Measurements from ENCODE around the gene BATF2.
"Not testable (repeated sequence)": the region's sequence is repeated elsewhere in the genome, so short reads cannot be mapped to it uniquely, and the experiment has no call there.

BATF2 gene

DNA sequence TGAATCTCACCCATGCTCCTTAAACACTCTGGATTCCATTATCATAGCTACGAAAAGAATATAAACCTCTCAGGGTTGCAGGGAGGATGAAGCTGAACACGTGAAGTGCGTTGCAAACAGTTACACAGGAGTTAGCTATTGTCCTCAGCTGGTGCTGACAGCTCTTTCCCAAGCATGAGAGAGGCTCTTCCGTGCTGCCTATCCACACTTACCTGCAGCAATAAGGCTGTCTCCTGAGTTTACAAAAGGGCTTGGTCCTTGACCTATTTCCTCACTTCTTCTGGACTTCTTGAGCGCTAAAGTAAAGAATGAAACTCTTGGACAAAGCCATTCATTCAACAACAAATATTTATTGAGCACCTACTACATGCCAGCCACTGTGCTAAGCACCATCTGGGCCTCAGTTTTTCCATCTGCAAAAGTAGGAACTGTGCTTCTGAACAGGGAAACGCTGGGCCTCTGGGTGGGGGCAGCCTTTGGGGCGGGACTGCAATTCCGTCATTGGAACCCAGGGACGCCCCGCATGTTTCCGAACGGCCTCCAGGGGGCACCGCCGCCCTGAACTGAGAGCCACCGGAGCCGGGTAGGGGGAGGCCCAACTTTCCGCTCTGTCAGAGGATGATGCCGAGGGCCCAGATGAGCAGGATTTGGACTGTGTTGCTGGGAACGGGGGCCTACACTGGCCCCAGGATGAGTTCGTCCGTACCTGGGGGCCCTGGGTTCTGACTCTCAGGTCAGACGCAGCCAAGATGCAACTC is 16.5 kb upstream of the BATF2 start:
- peak; percentile 90 for DNase-seq

DNA sequence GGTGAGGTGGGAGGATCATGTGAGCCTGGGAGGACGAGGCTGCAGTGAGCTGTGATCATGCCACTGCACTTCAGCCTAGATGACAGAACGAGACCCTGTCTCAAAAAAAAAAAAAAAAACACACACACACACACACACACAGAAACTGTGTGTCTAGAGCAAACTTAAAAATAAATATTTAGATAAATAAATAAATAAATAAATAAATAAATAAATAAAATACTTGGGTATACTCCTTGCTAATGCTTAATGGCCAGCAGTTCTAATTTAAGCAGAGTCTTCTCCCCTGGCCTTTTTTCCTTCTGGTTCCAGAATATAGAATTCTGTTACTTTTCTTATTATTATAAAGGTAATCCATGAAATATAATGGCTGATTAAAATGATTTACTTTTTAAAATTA is 12.1 kb upstream of the BATF2 start:
- DNase-seq: no peak

DNA sequence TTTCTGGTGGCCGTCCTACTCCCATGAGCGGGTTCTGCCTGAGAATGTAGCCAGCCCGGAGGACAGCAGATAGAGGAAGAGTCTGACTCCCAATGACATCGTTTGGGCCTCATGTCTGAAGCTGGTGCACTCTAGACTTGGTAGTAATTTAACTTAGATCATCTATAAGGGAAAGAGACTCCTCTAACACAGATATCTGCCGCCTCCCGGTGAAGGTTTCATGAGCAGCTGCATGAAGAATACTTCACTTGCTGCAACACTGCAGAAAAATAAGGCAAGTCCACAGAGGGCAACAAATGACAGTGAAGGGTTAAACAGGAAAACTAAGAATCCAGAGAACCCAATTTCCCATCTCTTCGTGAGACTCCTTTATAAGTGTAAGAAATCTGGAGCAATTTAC is 11.2 kb upstream of the BATF2 start:
- DNase-seq: no peak

DNA sequence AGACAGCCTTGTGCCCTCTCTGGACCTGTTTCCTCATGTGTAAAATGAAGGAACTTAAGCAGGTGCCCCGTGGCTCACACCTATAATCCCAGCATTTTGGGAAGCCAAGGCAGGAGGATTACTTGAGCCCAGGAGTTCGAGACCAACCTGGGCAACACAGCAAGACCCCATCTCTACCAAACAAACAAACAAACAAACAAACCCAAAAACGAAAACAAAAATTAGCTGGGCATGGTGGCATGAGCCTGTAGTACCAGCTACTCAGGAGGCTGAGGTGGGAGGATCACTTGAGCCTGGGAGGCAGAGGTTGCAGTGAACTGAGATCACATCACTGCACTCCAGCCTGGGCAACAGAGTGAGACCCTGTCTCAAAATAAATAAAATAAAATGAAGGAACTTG is 7.2 kb upstream of the BATF2 start:
- not testable (repeated sequence) for DNase-seq

DNA sequence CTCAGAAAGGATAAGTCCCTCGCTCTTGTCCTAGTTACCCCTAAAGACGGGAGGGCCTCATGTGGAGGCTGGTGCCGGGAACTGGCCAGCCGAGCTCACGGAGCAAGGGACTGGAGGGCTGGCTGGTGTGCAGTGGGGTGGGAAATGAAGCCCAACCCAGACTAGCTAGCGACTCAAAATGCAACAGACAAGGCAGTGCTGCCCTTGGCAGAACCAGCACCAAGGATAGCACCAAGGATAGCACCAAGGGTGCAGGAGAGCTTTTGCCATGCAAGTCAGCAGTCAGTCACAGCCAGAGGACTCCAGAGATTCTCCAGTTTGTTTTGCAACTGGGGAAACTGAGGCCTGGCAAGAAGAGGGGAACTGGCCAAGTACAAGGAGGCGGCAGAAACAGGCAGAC is 6.5 kb upstream of the BATF2 start:
- no peak for DNase-seq

DNA sequence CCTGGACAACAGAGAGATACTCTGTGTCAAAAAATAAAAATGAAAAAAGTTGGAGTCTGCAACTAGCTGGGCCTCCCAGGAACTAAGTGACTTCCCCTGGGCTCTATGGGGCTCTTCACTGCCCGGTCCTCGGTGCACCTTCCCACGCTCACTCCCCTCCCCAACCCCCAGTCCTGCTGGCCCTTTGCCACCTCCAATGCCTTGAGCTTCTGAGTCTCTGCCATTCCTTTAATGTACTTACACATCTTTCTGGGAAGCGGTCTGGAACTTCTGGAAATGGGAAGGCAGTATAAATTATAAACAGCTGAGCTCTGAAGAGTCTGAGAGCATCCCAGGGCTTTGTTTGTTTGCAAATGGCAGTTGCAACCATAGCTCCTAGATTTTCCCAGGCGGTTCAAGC is 5.9 kb upstream of the BATF2 start:
- no peak for DNase-seq

DNA sequence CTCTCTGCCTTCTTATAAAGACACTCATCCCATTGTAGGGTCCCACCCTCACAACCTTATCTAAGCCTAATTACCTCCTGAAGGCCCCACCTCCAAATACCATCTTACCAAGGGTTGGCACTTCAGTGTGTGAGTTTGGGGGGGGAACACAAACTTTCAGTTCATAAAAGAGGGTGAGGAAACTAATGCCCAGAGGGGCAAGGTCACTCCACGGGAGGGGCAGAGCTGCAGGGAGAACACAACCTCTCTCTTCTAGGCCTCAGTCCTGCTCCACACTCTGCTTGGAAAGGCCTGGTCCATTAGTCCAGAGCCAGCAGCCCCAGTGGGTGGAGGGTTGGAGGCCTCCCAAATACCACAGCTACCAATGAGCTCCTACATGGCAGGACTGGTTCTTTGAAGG is 2.7 kb upstream of the BATF2 start:
- no peak for DNase-seq

DNA sequence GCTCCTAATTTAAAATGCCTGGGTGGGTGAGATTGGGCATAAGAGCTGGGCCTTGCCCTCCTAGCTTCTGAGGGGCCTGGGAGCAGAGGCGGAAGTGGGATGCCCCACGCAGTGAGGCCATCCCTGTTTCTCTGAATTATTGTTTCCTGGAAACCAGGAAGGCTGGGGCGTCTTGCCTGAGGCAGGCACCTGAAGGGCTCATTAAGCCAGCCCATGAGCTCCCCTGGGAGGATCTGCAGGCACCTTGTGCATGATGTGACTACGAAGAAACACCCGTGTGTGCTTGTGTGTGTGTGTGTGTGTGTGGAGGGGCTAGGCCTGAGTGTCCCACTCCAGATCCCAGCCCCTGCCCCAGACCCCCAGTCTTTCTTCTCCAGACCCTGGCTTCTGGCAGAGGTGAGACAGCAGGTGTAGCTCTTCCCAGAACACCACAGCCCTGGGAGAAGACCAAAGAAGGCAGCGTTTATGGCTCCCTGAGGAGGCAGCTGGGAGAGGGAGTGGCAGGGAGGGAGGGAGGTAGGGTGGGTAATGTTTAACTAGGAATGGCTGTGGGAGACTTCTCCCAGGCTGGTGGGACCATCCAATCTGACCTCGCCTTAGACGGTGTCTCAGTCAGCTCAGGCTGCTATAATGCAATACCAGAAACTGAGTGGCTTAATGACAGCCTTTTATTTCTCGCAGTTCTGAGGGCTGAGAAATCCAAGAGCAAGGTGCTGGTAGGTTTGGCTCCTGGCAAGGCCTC is 2.1 kb upstream of the BATF2 start:
- DNase-seq: no peak

DNA sequence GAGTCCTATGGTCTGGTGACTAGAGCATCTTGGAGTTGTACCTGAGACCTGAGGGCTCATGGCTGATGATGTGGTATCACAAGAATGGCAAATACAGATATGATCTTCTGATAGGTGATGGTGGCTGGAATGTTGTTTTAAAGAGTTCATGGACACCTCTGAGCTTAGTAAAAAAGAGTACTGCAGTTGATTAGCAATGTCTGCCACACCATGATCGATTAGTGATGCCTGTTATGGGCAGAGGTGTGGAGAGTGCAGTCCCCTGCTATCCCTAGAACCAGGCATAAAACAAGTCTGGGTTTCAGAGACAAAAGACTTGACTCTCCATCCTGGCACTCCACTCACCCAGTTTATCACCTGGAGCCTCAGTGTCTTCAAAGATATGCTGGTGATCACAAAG is 1.4 kb upstream of the BATF2 start:
- no peak for DNase-seq

DNA sequence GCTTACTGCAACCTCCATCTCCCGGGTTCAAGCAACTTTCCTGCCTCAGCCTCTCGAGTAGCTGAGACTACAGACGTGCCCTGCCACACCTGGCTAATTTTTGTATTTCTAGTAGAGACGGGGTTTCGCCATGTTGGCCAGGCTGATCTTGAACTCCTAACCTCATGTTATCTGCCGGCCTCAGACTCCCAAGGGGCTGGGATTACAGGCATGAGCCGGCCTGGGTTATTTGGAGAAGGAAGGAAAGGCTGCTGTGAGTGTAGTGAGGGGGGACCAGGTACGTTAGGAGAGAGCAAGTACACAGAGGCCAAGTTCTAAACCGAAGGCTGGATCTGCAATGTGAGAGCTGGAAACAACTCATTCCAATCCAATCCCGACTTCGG is 453 bp downstream of the BATF2 start:
- DNase-seq: no peak

DNA sequence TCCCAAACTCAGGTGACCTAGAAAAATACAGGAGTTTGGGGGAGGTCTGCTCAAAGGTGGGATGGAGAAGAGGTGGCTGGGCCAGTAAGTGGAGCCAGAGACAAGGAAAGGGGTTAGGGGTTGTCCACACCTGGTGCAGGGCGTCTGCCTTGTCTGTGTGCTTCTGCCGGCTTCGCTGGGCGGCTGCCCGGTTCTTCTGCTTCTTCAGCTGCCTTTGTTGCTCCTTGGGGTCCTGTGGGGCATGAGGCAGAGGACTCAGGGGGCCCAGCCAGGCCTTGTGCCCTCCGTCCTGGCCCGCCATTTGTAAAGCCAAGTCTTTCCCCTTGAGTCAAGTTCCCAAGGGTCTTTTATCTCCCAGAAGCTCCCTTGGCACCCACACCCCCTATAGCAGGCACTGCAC is 2.5 kb downstream of the BATF2 start:
- no peak for DNase-seq

DNA sequence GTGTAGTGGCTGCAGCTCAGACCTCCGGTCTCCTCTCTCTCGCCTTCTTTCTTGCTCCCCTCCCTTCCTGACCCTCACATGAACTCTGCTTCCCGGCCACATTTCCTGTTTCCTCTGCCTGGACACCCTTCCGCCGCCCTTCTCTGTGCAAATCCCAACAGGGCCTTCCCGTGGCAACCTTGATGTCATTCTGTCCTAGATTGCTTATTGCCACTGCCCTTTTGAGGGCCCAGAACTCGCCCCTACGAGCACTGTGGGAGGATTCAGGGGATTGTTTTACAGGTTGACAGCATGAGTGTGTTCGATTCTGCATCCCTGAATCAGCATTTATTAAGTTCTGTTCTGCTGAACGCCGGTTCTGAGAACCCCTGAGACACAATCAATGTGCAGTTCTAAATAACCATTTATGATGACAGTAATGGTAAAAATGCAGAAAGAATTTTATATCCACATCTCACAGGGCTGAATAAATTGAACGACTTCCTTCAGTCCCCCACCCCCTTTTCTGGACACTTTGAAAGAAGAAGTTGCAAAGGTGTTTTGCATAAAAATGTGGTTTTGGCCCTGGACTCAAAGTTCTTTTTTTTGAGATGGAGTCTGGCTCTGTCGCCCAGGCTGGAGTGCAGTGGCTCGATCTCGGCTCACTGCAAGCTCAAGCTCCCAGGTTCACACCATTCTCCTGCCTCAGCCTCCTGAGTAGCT is 6.4 kb downstream of the BATF2 start:
- no peak for DNase-seq

DNA sequence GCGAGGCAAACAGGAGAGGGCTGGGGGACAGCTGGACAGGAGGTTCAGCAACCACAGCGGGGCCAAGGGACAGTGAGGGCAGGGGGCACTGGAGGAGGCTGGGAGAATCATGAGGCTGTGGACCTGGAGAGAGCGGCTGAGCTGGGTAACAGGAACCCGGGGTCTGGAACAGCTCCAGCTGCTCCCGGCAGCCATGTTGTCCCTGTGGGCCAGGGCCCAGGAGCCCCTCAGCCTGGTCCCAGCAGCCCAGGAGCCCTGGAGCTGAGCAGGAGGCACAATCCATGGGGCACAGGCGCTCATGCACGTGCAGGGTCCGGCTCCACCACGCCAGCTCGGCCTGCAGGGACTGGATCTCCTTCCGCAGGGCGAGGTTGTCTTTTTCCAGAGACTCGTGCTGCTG is 7.4 kb downstream of the BATF2 start:
- DNase-seq: no peak

DNA sequence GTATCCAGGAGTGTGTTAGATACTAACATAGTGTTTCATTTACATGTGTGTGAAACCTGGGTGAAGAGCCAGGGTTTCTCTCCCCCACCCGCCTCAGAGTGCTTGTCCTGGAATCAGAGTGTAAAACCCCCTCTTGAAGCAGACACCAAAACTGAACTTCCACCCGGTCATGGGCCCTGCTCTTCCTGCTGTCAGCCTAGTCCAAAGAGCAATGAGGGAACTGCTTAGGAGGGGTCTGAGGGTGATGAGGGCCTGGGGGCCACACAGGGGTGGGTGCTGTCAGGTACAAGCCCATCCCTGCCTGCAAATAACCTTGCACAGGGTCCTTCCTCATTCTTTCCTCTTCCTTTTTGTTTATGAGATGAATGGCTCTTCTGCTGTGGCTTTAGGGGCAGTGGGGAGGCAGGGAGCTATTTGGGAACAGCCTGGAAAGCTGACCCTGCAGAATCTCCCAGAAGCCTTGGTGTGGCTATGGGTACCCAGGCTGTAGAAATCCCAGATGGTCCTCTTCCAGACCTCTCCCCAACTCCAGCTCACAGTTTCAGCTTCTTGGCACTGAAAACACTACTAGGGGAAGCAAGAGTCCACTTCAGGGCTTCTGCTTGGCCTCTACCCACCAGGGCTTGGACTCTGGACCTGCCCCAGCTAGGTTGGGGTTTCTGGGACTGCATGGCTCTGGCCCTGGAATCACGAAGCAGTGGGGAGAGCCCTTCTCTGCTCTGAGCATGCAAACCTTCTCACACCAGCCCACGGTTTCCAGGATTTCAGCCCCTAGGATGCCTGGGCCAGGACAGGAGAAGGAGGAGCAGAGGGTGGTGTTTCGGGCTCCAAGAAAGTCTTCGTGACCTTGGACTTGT is 8.5 kb downstream of the BATF2 start:
- no peak for DNase-seq

DNA sequence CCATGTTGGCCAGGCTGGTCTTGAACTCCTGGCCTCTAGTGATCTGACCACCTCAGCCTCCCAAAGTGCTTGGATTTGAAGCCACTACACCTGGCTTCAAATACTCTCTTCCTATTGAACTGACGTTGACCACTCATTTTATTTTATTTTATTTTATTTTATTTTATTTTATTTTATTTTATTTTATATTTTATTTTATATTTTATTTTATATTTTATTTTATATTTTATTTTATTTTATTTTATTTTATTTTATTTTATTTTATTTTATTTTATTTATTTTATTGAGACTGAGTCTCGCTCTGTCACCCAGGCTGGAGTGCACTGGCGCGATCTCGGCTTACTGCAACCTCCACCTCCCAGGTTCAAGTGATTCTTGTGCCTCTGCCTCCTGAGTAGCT is 13.4 kb downstream of the BATF2 start:
- not testable (repeated sequence) for DNase-seq

DNA sequence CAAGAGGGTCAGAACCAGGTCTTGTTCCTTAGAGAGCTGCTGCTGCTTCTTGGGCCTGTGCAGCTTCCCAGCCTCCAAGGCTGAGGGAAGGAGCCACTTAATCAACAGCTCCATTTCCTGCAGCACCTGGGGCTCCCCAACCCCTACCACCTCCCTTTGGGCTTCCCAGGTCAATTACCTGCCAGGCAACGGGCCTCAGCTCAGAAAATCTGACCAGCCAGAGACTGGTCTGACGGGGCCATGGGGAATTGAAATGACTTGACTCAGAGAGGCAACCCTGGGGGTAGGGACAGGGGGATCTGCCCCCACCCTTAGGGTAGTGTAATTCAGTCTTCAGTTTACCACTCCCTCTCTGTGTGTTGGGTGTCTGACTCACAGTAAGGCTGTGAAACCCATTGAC is 20.1 kb downstream of the BATF2 start:
- DNase-seq: no peak

DNA sequence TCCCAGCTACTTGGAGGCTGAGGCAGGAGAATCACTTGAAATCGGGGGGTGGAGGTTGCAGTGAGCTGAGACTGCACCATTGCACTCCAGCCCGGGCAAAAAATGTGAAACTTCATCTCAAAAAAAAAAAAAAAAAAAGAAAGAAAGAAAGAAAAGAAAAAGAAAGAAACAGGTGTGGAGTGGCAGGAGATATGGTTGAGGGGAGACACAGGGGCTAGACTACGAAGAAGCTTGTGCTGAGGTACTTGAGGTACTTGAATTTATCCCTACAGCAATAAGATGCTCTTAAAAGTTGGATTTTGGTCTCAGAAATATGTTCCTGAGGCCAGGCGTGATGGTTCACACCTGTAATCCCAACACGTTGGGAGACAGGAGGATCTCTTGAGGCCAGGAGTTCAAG is 22.6 kb downstream of the BATF2 start:
- DNase-seq: no peak

DNA sequence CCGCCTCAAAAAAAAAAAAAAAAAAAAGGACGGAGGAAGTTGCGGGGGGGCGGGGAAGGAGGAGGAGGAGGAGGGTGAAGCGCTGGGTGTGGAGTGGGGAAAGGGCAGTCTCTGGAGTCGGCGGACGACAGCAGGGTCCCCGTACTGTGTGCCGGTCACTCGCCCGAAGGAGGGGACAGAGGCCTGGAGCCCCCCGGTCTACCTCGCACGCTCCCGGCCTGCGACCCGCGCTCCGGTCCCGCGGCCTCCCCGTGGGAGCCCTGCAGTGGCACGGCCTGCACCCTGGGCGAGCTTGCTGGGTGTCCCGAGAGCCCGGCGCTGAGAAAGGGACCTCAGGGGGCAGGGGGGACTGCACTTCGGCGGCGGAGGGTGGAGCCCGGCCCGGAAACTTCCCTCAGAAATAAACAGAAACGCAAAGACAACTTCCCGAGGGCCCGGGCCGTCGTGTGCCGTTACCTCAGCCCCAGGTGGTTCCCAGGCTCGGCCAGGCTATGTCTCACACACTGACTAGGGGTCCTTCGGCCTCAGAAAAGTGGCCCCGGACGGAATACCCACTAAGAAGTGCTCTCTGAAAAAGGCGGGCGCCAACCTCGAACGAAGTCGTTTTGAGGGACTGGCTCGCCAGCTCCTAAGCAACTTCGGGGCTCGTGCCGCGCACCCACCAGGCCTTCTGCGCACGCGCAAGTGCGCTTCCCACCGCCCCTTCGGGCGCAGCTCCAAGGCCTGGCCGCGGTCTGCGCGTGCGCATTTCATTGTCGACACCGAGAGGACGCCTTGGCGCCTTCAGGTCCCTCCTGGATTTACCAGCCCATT is 25.1 kb downstream of the BATF2 start, which contains the start of gene MAJIN:
MAJIN (minus strand) TSS at position 688 of the 813 bp plus-strand sequence. CDS start 12,703 bp downstream, outside the sequence.
- DNase-seq: peak; percentile 85

DNA sequence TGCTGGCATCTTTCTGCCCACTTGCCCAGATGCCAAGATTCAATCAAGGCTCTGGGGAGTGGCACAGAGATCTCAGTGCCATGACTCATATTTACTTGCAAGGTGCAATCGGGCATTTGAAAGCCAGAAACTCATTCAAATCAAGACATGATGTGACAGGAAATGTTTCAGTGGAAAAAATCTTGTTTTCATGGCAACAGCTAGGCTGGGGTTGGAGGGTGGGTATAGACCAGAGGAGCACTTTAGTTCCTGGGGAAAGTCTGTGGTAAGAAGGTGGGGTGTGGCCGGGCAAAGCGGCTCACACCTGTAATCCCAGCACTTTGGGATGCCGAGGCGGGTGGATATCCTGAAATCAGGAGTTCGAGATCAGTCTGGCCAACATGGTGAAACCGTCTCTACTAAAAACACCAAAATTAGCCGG is 26.0 kb downstream of the BATF2 start:
- DNase-seq: no peak

DNA sequence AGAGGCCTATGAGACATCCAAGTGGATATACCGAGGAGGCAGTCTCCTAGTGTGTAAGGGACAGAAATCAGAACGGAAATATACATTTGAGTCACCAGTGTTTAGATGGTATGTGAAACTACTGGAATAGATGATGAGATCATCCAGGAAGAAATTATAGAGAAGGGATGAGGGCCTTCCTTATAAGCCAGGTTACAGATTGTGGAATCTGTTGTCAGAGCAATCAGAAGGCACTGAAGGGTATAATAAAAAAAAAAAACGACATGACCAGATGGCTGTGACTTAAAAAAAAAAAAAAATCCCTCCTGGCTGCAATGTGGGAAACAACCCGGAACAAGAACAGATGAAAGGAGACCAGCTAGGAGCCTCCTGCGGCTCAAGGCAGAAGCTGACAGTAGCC is 27.6 kb downstream of the BATF2 start:
- no peak for DNase-seq

DNA sequence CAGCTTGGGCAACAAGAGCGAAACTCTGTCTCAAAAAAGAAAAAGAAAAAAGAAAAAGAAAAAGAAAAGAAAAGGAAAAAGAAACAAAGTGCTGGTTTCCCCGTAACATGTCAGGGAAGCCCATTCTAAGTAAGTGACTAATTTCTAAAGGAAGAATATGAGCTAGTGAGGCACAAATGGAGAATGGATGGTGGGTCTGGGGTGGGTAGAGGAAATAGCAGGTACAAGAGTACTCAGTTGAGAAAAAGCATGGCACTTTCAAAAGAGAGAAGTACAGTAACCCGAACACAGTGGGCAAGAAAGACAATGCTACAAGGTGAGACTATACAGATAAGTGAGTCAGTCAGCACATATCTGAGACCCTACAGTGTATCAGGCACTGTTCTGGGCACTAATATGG is 29.4 kb downstream of the BATF2 start:
- DNase-seq: no peak

DNA sequence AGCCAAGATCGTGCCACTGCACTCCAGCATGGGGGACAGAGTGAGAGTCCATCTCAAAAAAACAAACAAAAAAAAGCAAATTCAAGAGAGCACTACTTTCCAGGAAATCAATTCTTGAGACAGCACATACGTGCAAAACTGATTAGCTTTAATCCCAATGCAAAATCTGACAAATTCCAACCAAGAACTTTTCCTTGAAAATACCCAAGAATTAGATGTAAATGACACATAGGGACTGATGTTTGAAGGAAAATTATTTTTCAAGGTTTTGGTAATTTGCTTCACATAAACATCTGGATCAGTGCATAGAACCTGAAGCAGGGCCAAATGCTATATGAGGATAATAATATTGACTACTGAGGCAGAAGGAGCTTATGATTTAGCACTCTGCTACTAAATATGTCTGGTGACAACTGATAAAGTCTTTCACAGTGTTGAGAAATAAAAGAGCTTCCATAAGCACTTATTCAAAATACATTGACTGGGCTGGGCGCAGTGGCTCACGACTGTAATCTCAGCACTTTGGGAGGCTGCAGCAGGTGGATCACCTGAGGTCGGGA is 33.6 kb downstream of the BATF2 start:
- no peak for DNase-seq
